ENCODE data around the gene TRIP4. TPM values are rescaled to one million over a fixed set of nuclear protein-coding genes. Genes with fewer than 3 reads are reported as not detected.
"Not testable (repeated sequence)": the region's sequence is repeated elsewhere in the genome, so short reads cannot be mapped to it uniquely, and the experiment has no call there.

TRIP4 gene
- total RNA-seq, 3 donors from 2014 or later, result 23.8 to 36.9 (median 28.2) TPM

DNA sequence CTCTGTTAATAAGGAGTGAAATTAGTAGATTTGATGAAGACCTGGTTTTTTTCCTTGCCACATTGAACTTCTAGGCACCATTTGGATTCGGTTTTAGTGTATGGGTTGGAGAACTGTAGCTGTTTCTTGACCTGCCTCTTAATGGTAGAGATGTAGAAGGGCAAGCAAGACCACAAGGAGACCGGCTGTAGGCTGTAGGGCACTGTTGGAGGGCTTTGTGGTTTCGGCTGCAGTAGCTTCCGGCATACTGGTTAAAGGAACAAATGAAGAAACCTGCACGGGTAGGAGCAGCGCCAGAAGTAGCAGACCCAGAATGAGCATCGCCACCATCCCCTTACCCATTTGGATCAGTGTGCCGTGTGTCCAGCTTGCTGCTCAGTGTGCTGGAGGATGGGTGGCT, 14.3 kb upstream of the TRIP4 start:
- Histone ChIP-seq H3K36me3 (ENCODE audit: low read depth) (no peaks in the 10 kb centered on the region), H3K4me1 (ENCODE audit: low read depth) (no peaks in the 10 kb centered on the region), H3K9me3 (no peaks in the 10 kb centered on the region), H3K4me3 (no peak overlapping the region)
- intact Hi-C loops (cut with DNase I, micrococcal nuclease), result no loop called here
- TF ChIP-seq, protein P1, sequence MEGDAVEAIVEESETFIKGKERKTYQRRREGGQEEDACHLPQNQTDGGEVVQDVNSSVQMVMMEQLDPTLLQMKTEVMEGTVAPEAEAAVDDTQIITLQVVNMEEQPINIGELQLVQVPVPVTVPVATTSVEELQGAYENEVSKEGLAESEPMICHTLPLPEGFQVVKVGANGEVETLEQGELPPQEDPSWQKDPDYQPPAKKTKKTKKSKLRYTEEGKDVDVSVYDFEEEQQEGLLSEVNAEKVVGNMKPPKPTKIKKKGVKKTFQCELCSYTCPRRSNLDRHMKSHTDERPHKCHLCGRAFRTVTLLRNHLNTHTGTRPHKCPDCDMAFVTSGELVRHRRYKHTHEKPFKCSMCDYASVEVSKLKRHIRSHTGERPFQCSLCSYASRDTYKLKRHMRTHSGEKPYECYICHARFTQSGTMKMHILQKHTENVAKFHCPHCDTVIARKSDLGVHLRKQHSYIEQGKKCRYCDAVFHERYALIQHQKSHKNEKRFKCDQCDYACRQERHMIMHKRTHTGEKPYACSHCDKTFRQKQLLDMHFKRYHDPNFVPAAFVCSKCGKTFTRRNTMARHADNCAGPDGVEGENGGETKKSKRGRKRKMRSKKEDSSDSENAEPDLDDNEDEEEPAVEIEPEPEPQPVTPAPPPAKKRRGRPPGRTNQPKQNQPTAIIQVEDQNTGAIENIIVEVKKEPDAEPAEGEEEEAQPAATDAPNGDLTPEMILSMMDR (IDR thresholded peaks at IDR 0.05), result no peak
- DNase-seq (no peak), ATAC-seq (no peak)

GRCh38 chr15:64379216-64379960, 8.2 kb upstream of the TRIP4 start:
- no peak overlapping the region for H3K4me3 ChIP-seq
- no peaks in the 10 kb centered on the region for H3K36me3 ChIP-seq (ENCODE audit: low read depth)
- TF ChIP-seq, protein P1 (IDR thresholded peaks at IDR 0.05), result no peak
- no peaks in the 10 kb centered on the region for H3K4me1 ChIP-seq (ENCODE audit: low read depth)
- intact Hi-C loops (cut with DNase I, micrococcal nuclease), result no loop called here
- ATAC-seq, result no peak
- H3K9me3 ChIP-seq, result no peaks in the 10 kb centered on the region
- no peak for DNase-seq

GRCh38 chr15:64380130-64380870, 7.3 kb upstream of the TRIP4 start:
- intact Hi-C loops (cut with DNase I, micrococcal nuclease); H3K4me3 ChIP-seq; H3K36me3 ChIP-seq (ENCODE audit: low read depth); ATAC-seq; H3K9me3 ChIP-seq; DNase-seq; H3K4me1 ChIP-seq (ENCODE audit: low read depth): not testable (repeated sequence)

GRCh38 chr15:64381000-64381751, 6.5 kb upstream of the TRIP4 start, which contains the start of gene PCLAF:
Gene PCLAF, minus strand, starts transcription at chr15:64381441. Its CDS starts 70 bp downstream, at chr15:64381371.
- intact Hi-C loops (cut with DNase I, micrococcal nuclease), result no loop called here

DNA sequence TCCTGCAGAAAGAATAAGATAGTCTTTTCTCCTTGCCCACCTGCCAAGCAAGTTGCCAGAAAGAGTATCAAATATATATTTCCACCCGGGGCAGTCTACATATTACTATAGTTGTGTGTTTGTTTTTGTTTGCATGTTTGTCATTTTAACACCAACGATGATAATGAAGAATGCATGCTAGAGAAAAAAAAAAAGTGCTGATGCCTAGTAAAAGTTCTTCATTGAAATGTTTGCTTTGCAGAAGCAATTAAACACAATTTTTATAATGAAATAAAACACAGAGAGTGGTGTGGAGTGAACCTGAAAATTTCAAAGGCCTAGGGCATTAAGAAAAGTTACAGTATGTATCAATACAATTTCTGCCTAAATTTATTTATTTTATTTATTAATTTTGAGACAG, 3.9 kb upstream of the TRIP4 start:
- ATAC-seq (no peak), DNase-seq (no peak)
- no peaks in the 10 kb centered on the region for H3K36me3 ChIP-seq (ENCODE audit: low read depth)

More at GRCh38 chr15:64381000-64381751, 6.5 kb upstream of the TRIP4 start, which contains the start of gene PCLAF:
- H3K4me3 ChIP-seq, result peak within 1 kb of the TSS; percentile 20
- H3K36me3 ChIP-seq (ENCODE audit: low read depth), result no peaks in the 10 kb centered on the region
- no peaks in the 10 kb centered on the region for H3K4me1 ChIP-seq (ENCODE audit: low read depth)
- ATAC-seq (peak; percentile 100), DNase-seq (peak; percentile 93 to 96 (median 94))
- no peaks in the 10 kb centered on the region for H3K9me3 ChIP-seq
- TF ChIP-seq, protein P1 (IDR thresholded peaks at IDR 0.05), result no peak

More for the DNA sequence above, 3.9 kb upstream of the TRIP4 start:
- TF ChIP-seq, protein P1 (IDR thresholded peaks at IDR 0.05), result no peak
- H3K9me3 ChIP-seq, result no peaks in the 10 kb centered on the region
- peaks cover 6% of the 10 kb centered on the region for H3K4me1 ChIP-seq (ENCODE audit: low read depth)
- intact Hi-C loops (cut with DNase I, micrococcal nuclease), result no loop called here
- no peak overlapping the region for H3K4me3 ChIP-seq
